Fibroblast of skin of left quadriceps (primary cell): ENCODE results near the gene NCKAP5.
A peak's percentile ranks its signal among the peaks of the same experiment; 100 is the strongest.

Experiments
- DNase-seq, 2 experiments: peaks; one replicate each; pipeline ENCODE4 v3.0.0-alpha.2; 2013; ENCODE audit warnings: low read depth in 2 of 2

NCKAP5 gene

GRCh38 chr2:133424876-133425275 lies 143.4 kb downstream of the NCKAP5 start:
- DNase-seq: no peak

- DNase-seq: peak; percentile 33 to 35
These were observed 145.3 kb downstream of the NCKAP5 start for GRCh38 chr2:133422931-133423351.

GRCh38 chr2:133421516-133422324 lies 146.5 kb downstream of the NCKAP5 start:
- no peak for DNase-seq

- DNase-seq: no peak
These were observed 147.5 kb downstream of the NCKAP5 start for GRCh38 chr2:133420788-133421187.

GRCh38 chr2:133418671-133419070 lies 149.6 kb downstream of the NCKAP5 start:
- DNase-seq: no peak

GRCh38 chr2:133418021-133418420 lies 150.2 kb downstream of the NCKAP5 start:
- DNase-seq: no peak

- no peak for DNase-seq
These were observed 150.8 kb downstream of the NCKAP5 start for GRCh38 chr2:133417415-133417814.

GRCh38 chr2:133416736-133417135 lies 151.5 kb downstream of the NCKAP5 start:
- DNase-seq: no peak

GRCh38 chr2:133416146-133416545 lies 152.1 kb downstream of the NCKAP5 start:
- DNase-seq: no peak

- no peak for DNase-seq
These were observed 152.9 kb downstream of the NCKAP5 start for GRCh38 chr2:133415210-133415876.

- peak in 1 of 2 experiments; percentile 27 for DNase-seq
These were observed 153.6 kb downstream of the NCKAP5 start for GRCh38 chr2:133414486-133415209.

- no peak for DNase-seq
These were observed 154.4 kb downstream of the NCKAP5 start for GRCh38 chr2:133413863-133414262.

- DNase-seq: no peak
These were observed 155.6 kb downstream of the NCKAP5 start for GRCh38 chr2:133412694-133413093.

GRCh38 chr2:133411857-133412256 lies 156.4 kb downstream of the NCKAP5 start:
- DNase-seq: no peak

GRCh38 chr2:133411101-133411500 lies 157.2 kb downstream of the NCKAP5 start:
- no peak for DNase-seq

GRCh38 chr2:133409581-133410285 lies 158.5 kb downstream of the NCKAP5 start:
- DNase-seq: no peak

- DNase-seq: no peak
These were observed 159.6 kb downstream of the NCKAP5 start for GRCh38 chr2:133408671-133409070.

GRCh38 chr2:133407341-133407740 lies 160.9 kb downstream of the NCKAP5 start:
- no peak for DNase-seq

GRCh38 chr2:133405252-133405651 lies 163.0 kb downstream of the NCKAP5 start:
- DNase-seq: no peak

- no peak for DNase-seq
These were observed 167.9 kb downstream of the NCKAP5 start for GRCh38 chr2:133400411-133400810.

- no peak for DNase-seq
These were observed 174.4 kb downstream of the NCKAP5 start for GRCh38 chr2:133393895-133394294.

GRCh38 chr2:133390156-133390555 lies 178.1 kb downstream of the NCKAP5 start:
- DNase-seq: no peak
